Mammary epithelial cell (primary cell): Measurements from ENCODE around the gene SLC46A2.

Experiments
- EZH2 ChIP-seq: IDR thresholded peaks from 2 replicates; pipeline ENCODE4 v1.6.1; 2012; ENCODE audit warnings: low read length, inconsistent platforms, borderline replicate concordance
- TF ChIP-seq, protein P1 (sequence below), 2 donors: IDR thresholded peaks in 1 of 2; conservative IDR thresholded peaks in 1 of 2; 2 replicates each; pipeline ENCODE4 v1.5.1; 2011 to 2012; ENCODE audit warnings: inconsistent platforms in 2 of 2, low read length in 2 of 2, mild to moderate bottlenecking in 2 of 2, control low read depth in 1 of 2, low read depth in 1 of 2; ENCODE audit not compliant: insufficient read depth in 1 of 2; ENCODE audit errors: extremely low read depth in 1 of 2

DNA sequence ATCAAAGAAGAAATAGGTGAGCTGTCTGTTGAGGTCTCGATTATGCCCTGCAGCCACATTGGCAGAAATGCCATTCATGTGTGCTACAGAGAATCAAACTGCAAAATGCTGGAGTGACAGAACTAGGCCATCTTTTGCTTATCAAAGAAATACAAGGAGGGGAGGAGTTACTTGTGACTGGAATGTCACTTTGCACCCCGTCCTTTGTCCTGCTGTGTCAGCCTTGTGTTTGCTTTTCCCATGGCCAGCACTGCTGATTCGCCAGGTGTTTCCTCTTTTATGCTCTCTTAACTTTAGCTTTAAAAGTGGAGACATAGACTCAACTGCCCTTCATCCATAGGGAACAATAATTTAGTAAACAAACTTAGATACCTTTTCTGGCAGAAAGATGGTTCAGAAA lies 54.3 kb downstream of the SLC46A2 start:
- TF ChIP-seq, protein P1, sequence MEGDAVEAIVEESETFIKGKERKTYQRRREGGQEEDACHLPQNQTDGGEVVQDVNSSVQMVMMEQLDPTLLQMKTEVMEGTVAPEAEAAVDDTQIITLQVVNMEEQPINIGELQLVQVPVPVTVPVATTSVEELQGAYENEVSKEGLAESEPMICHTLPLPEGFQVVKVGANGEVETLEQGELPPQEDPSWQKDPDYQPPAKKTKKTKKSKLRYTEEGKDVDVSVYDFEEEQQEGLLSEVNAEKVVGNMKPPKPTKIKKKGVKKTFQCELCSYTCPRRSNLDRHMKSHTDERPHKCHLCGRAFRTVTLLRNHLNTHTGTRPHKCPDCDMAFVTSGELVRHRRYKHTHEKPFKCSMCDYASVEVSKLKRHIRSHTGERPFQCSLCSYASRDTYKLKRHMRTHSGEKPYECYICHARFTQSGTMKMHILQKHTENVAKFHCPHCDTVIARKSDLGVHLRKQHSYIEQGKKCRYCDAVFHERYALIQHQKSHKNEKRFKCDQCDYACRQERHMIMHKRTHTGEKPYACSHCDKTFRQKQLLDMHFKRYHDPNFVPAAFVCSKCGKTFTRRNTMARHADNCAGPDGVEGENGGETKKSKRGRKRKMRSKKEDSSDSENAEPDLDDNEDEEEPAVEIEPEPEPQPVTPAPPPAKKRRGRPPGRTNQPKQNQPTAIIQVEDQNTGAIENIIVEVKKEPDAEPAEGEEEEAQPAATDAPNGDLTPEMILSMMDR (conservative IDR thresholded peaks at IDR 0.05 in 1 of 2, IDR thresholded peaks at IDR 0.05 in 1 of 2; ENCODE audit: extremely low read depth in 1 of 2, insufficient read depth in 1 of 2, low read depth in 1 of 2, low read length in 2 of 2): no peak
- no peak for TF ChIP-seq EZH2
